ENCODE results near the gene MYH14. TPM values are rescaled to one million over a fixed set of nuclear protein-coding genes. Genes with fewer than 3 reads are reported as not detected.

Gene MYH14
- polyA plus RNA-seq, 3 donors, result not detected

GRCh38 chr19:50172726-50173125, 30.7 kb upstream of the MYH14 start:
- no peak overlapping the region for H3K9ac ChIP-seq (ENCODE audit: insufficient read depth, low read length, poor library complexity, severe bottlenecking)
- no peak overlapping the region for H3K27ac ChIP-seq (ENCODE audit: low read depth in 1 of 2, low read length in 2 of 2)
- no peaks in the 10 kb centered on the region for H3K79me2 ChIP-seq (ENCODE audit: insufficient read depth, low read length)
- no peaks in the 10 kb centered on the region for H4K20me1 ChIP-seq (ENCODE audit: insufficient read depth, low read length)
- Mint-ChIP-seq H3K27ac (no peak overlapping the region), H3K4me3 (no peak overlapping the region), H3K9me3 (peaks cover 0 to 10% (median 2%) of the 10 kb centered on the region in 7 donors), H3K27me3 (ENCODE audit: low read depth in 3 of 3) (peaks cover 2 to 3% (median 3%) of the 10 kb centered on the region in 3 donors), H3K4me1 (no peaks in the 10 kb centered on the region), H3K36me3 (no peaks in the 10 kb centered on the region)
- no peak overlapping the region for H2AFZ ChIP-seq (ENCODE audit: insufficient read depth, low read depth, low read length, poor library complexity, severe bottlenecking)
- no peaks in the 10 kb centered on the region for H3K9me3 ChIP-seq (replicated peaks in 1 of 2; ENCODE audit: control insufficient read depth in 1 of 2, insufficient read depth in 1 of 2, low read length in 2 of 2)
- H3K27me3 ChIP-seq (ENCODE audit: control insufficient read depth in 2 of 2, insufficient read depth in 2 of 2, low read length in 2 of 2), result no peaks in the 10 kb centered on the region
- no peaks in the 10 kb centered on the region for H3K4me1 ChIP-seq (ENCODE audit: control insufficient read depth in 1 of 2, insufficient read depth in 2 of 2, low read length in 2 of 2)
- no peaks in the 10 kb centered on the region for H3K36me3 ChIP-seq (replicated peaks in 1 of 2; ENCODE audit: control insufficient read depth in 1 of 2, insufficient read depth in 2 of 2, low read length in 2 of 2)
- no peak overlapping the region for H3K4me3 ChIP-seq (replicated peaks in 1 of 3; ENCODE audit: low read depth in 2 of 3, low read length in 3 of 3)
- intact Hi-C loops (cut with micrococcal nuclease), result no loop called here
- no peak overlapping the region for H3K4me2 ChIP-seq (replicated peaks; ENCODE audit: extremely low read depth, low read length, poor library complexity, severe bottlenecking)
- TF ChIP-seq, protein P1, sequence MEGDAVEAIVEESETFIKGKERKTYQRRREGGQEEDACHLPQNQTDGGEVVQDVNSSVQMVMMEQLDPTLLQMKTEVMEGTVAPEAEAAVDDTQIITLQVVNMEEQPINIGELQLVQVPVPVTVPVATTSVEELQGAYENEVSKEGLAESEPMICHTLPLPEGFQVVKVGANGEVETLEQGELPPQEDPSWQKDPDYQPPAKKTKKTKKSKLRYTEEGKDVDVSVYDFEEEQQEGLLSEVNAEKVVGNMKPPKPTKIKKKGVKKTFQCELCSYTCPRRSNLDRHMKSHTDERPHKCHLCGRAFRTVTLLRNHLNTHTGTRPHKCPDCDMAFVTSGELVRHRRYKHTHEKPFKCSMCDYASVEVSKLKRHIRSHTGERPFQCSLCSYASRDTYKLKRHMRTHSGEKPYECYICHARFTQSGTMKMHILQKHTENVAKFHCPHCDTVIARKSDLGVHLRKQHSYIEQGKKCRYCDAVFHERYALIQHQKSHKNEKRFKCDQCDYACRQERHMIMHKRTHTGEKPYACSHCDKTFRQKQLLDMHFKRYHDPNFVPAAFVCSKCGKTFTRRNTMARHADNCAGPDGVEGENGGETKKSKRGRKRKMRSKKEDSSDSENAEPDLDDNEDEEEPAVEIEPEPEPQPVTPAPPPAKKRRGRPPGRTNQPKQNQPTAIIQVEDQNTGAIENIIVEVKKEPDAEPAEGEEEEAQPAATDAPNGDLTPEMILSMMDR (IDR thresholded peaks at IDR 0.05), result no peak
- no peak for DNase-seq

DNA sequence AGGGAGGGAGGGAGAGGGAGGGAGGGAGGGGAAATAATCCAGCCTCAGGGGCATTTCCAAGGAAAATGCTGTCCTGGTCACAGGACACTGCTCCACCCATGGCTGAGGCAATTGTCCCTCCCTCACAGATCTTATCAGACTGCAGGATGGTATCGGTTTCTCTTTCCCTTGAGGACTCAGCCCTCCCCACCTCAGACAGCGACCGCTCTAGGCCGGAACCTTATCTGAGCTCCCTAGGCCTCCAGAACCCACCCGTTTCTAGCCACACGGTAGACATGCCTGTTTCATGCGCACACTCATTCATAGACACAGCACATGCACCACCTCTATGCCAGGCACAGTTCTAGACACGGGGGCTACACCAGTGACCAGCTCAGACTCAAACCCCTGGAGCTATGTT, 30.3 kb upstream of the MYH14 start:
- Mint-ChIP-seq H3K4me3 (no peak overlapping the region), H3K27ac (no peak overlapping the region), H3K36me3 (no peaks in the 10 kb centered on the region), H3K27me3 (ENCODE audit: low read depth in 3 of 3) (peaks cover 2 to 3% (median 3%) of the 10 kb centered on the region in 3 donors), H3K9me3 (peaks cover 0 to 11% (median 2%) of the 10 kb centered on the region in 7 donors), H3K4me1 (no peaks in the 10 kb centered on the region)
- Histone ChIP-seq H3K4me2 (replicated peaks; ENCODE audit: extremely low read depth, low read length, poor library complexity, severe bottlenecking) (no peak overlapping the region), H4K20me1 (ENCODE audit: insufficient read depth, low read length) (no peaks in the 10 kb centered on the region), H3K9me3 (replicated peaks in 1 of 2; ENCODE audit: control insufficient read depth in 1 of 2, insufficient read depth in 1 of 2, low read length in 2 of 2) (no peaks in the 10 kb centered on the region), H3K79me2 (ENCODE audit: insufficient read depth, low read length) (no peaks in the 10 kb centered on the region), H3K27me3 (ENCODE audit: control insufficient read depth in 2 of 2, insufficient read depth in 2 of 2, low read length in 2 of 2) (no peaks in the 10 kb centered on the region), H3K36me3 (replicated peaks in 1 of 2; ENCODE audit: control insufficient read depth in 1 of 2, insufficient read depth in 2 of 2, low read length in 2 of 2) (no peaks in the 10 kb centered on the region), H3K9ac (ENCODE audit: insufficient read depth, low read length, poor library complexity, severe bottlenecking) (no peak overlapping the region), H2AFZ (ENCODE audit: insufficient read depth, low read depth, low read length, poor library complexity, severe bottlenecking) (no peak overlapping the region), H3K27ac (ENCODE audit: low read depth in 1 of 2, low read length in 2 of 2) (no peak overlapping the region), H3K4me1 (ENCODE audit: control insufficient read depth in 1 of 2, insufficient read depth in 2 of 2, low read length in 2 of 2) (no peaks in the 10 kb centered on the region), H3K4me3 (replicated peaks in 1 of 3; ENCODE audit: low read depth in 2 of 3, low read length in 3 of 3) (no peak overlapping the region)
- TF ChIP-seq, protein P1 (IDR thresholded peaks at IDR 0.05), result no peak
- WGBS (ENCODE audit: insufficient coverage), result no CpG with 5 or more reads among the region's 8 CpGs
- intact Hi-C loops (cut with micrococcal nuclease), result no loop called here
- no peak for DNase-seq

Measured in CD14-positive monocyte (primary cell).